Keratinocyte (primary cell): ENCODE measurements around the gene PCK1.

Experiments
- CTCF ChIP-seq, 3 experiments: IDR thresholded peaks in 1 of 3; conservative IDR thresholded peaks in 1 of 3; optimal IDR thresholded peaks in 1 of 3; 2 replicates in 2 of 3; 3 replicates in 1 of 3; pipeline versions ENCODE3 to v1.5.1; 2011; ENCODE audit warnings: low read length in 3 of 3, mild to moderate bottlenecking in 3 of 3, moderate library complexity in 2 of 3, control low read depth in 1 of 3, inconsistent platforms in 1 of 3; ENCODE audit not compliant: insufficient read depth in 2 of 3; ENCODE audit errors: extremely low read depth in 1 of 3
- EZH2 ChIP-seq: IDR thresholded peaks from one replicate; pipeline ENCODE4 v1.6.1; 2012; ENCODE audit warnings: inconsistent platforms, mild to moderate bottlenecking, low read length, moderate library complexity

- TF ChIP-seq CTCF (optimal IDR thresholded peaks at IDR 0.05 in 1 of 3, IDR thresholded peaks at IDR 0.05 in 1 of 3, conservative IDR thresholded peaks at IDR 0.05 in 1 of 3; ENCODE audit: extremely low read depth in 1 of 3, insufficient read depth in 2 of 3, low read length in 3 of 3) (no peak), EZH2 (no peak)
Measured at GRCh38 chr20:57559289-57559634, 1.6 kb upstream of the PCK1 start.
